Muscle layer of colon (tissue), 2 donors: ENCODE results near the gene INTS14.
"Not testable (repeated sequence)": the region's sequence is repeated elsewhere in the genome, so short reads cannot be mapped to it uniquely, and the experiment has no call there.

Experiments used
- H3K27ac ChIP-seq: one replicate; pipeline ENCODE4 v1.7.0; 2013; ENCODE audit warnings: low read depth, mild to moderate bottlenecking, low read length, moderate library complexity
- H3K27me3 ChIP-seq, 2 donors: one replicate each; pipeline ENCODE4 v1.7.0; 2013; ENCODE audit warnings: low read length in 2 of 2, mild to moderate bottlenecking in 2 of 2; ENCODE audit not compliant: insufficient read depth in 2 of 2, control insufficient read depth in 1 of 2
- H3K36me3 ChIP-seq: one replicate; pipeline ENCODE4 v1.7.0; 2013; ENCODE audit warnings: mild to moderate bottlenecking, low read length; ENCODE audit not compliant: insufficient read depth
- H3K4me1 ChIP-seq: one replicate; pipeline ENCODE4 v1.7.0; 2013; ENCODE audit warnings: mild to moderate bottlenecking, low read length; ENCODE audit not compliant: insufficient read depth
- H3K4me3 ChIP-seq, 2 donors: one replicate each; pipeline ENCODE4 v1.7.0; 2013; ENCODE audit warnings: low read length in 2 of 2, low read depth in 1 of 2, mild to moderate bottlenecking in 1 of 2, moderate library complexity in 1 of 2
- H3K9ac ChIP-seq: one replicate; pipeline ENCODE4 v1.7.0; 2013; ENCODE audit warnings: low read length
- H3K9me3 ChIP-seq: one replicate; pipeline ENCODE4 v1.7.0; 2013; ENCODE audit warnings: mild to moderate bottlenecking, low read length
- donor health status: abdominal sarcoma.
- donor health status: Adenocarcinoma of cecum.

Gene INTS14

DNA sequence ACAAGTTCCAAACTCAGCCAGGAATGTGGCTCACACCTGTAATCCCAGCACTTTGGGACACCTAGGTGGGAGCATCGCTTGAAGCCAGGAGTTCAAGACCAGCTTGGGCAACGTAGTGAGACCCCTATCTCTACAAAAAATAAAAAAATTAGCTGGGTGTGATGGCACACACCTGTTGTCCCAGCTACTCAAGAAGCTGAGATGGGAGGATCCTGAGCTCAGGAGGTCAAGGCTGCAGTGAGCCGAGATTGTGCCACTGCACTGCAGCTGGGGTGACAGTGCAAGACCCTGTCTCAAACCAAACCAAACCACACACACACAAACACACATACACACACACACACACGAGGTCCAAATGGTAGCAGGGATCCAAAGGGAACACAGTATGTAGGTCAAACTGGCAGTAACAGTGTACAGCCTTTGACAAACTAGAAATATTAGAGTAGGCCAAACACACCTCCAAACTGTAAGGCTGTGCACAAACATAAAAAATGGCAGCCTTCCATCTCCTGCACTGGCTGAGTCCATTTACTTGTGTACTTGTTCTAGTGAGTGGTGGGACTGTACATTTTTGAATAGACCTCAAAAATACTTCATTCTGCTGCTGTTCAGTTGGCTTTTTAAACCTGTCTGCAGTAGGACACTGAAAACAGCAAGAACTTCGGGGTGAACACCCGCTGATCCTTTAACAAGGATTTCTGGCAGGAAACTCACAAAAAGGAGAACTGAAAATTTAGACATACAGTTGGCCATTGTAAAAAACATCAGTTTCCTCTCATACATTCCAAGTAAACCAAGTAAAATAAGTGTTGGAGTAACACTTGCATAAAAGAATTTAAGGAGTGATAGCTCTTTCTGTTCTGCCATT, 33.6 kb downstream of the INTS14 start:
- H3K4me1 ChIP-seq = no peaks in the 10 kb centered on the region
- H3K36me3 ChIP-seq = peaks cover 39% of the 10 kb centered on the region

DNA sequence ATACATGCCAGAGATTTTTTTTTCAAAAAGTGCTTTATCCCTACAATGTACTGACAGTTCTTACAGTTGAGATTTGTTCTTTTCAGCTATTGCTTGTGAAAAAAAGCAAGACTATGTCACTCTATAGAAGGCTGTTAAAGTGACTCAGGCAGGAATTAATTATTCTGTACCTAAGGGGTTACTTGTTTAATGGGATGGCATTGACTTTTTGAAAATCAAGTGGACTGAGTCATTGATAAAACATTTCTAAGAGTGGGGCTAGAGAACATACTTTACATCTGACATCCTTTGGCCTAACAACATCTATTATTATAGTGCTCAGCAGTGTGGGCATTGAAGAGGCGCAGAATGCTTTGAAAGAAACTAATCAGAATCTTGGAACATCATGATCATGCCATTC, 34.3 kb downstream of the INTS14 start:
- Histone ChIP-seq H3K4me1 (no peaks in the 10 kb centered on the region), H3K4me3 (no peak overlapping the region), H3K27me3 (no peaks in the 10 kb centered on the region), H3K9ac (no peak overlapping the region), H3K27ac (no peak overlapping the region), H3K36me3 (peaks cover 45% of the 10 kb centered on the region), H3K9me3 (no peaks in the 10 kb centered on the region)

More for the DNA sequence above, 33.6 kb downstream of the INTS14 start:
- Histone ChIP-seq H3K27me3 (no peaks in the 10 kb centered on the region), H3K9me3 (no peaks in the 10 kb centered on the region), H3K9ac (no peak overlapping the region), H3K27ac (no peak overlapping the region), H3K4me3 (no peak overlapping the region)

DNA sequence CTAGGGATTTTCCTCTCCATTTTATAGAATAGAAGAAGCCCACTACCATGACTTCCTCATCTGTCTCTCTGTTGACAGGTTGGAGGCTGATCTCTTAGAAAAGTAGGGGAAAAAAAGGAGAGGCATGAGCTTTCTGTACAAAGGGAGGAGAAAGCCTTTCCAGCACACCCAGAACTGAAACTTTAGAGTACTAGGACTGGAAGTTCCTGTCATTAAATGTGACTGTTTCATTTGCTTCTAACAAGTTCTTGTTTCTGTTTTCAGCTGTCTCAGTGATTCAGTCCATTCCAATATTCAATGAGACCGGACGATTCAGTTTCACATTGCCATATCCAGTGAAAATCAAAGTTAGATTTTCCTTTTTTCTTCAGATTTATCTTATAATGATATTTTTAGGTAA, 39.0 kb downstream of the INTS14 start:
- Histone ChIP-seq H3K27ac (no peak overlapping the region), H3K27me3 (no peaks in the 10 kb centered on the region), H3K9ac (no peak overlapping the region), H3K36me3 (peaks cover 23% of the 10 kb centered on the region), H3K4me1 (no peaks in the 10 kb centered on the region), H3K9me3 (no peaks in the 10 kb centered on the region), H3K4me3 (no peak overlapping the region)

DNA sequence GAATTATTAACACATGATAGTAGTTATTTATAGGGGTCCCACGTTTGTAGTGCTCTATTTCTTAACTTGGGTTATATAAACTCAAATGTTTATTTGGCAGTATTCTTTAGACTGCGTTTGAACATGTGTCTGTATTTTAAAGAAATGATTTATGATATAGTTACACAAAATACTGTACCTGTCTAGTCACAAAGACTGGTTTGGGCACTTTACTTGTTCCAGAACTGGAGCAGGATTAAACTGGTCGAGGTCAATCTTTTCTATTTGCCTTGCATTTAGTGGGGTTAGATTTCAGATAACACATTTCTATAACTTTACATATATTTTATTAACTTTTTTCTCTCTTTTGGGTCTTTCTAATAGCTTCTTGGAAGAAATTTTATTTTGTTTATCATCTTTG, 41.2 kb downstream of the INTS14 start:
- H3K27me3 ChIP-seq = no peaks in the 10 kb centered on the region
- H3K9ac ChIP-seq = no peak overlapping the region
- H3K36me3 ChIP-seq = peaks cover 22% of the 10 kb centered on the region
- no peak overlapping the region for H3K27ac ChIP-seq
- no peaks in the 10 kb centered on the region for H3K9me3 ChIP-seq
- H3K4me1 ChIP-seq = no peaks in the 10 kb centered on the region
- H3K4me3 ChIP-seq = no peak overlapping the region

- Histone ChIP-seq H3K9ac (no peak overlapping the region), H3K4me1 (no peaks in the 10 kb centered on the region), H3K4me3 (no peak overlapping the region), H3K36me3 (peaks cover 53% of the 10 kb centered on the region), H3K27ac (no peak overlapping the region), H3K9me3 (no peaks in the 10 kb centered on the region), H3K27me3 (no peaks in the 10 kb centered on the region)
Measured at GRCh38 chr15:65561934-65562333, 49.0 kb downstream of the INTS14 start.

DNA sequence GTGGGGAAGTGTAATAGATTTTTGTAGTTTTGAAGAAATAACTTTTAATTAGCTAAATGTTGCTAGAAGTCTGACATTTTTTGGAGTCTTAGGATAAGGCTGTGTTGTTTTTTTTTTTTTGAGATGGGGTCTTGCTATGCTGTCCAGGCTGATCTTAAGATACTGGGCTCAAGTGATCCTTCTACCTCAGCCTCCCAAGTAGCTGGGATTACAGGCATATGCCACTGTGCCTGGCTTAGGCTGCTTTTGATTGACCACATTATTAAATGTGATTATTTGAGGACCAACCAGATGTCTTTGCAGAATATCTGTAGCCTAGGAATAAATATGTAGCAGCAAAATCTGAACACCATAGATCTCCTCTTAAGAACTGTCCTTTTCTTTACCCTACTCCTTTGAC, 51.0 kb downstream of the INTS14 start:
- Histone ChIP-seq H3K4me3 (no peak overlapping the region), H3K9me3 (no peaks in the 10 kb centered on the region), H3K4me1 (no peaks in the 10 kb centered on the region), H3K27ac (no peak overlapping the region), H3K9ac (no peak overlapping the region), H3K36me3 (peaks cover 62% of the 10 kb centered on the region), H3K27me3 (no peaks in the 10 kb centered on the region)

GRCh38 chr15:65558997-65559760, 51.8 kb downstream of the INTS14 start:
- H3K36me3 ChIP-seq = peaks cover 62% of the 10 kb centered on the region
- H3K4me3 ChIP-seq = no peak overlapping the region

DNA sequence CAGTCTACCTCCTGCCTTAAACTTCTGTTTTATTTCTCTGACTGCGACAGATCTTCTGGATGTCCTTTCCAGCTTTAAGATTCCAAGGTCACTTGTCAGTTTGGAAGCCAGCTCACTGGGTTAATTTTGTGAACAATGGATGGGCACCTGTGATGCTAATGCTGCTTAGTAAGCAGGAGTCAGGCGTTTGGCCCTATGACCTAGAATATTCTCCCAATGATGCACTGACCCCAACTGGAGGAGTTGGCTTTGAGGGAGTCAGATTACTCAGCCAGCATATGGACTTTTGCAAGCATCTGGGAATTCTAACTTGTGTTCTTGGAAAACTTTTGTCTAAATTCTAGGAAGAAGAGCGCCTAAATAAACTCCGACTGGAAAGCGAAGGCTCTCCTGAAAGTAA, 52.6 kb downstream of the INTS14 start:
- no peaks in the 10 kb centered on the region for H3K9me3 ChIP-seq
- H3K9ac ChIP-seq = no peak overlapping the region
- H3K4me1 ChIP-seq = no peaks in the 10 kb centered on the region
- no peak overlapping the region for H3K4me3 ChIP-seq
- H3K27me3 ChIP-seq = no peaks in the 10 kb centered on the region
- H3K36me3 ChIP-seq = peaks cover 56% of the 10 kb centered on the region
- H3K27ac ChIP-seq = no peak overlapping the region

More at GRCh38 chr15:65558997-65559760, 51.8 kb downstream of the INTS14 start:
- no peaks in the 10 kb centered on the region for H3K9me3 ChIP-seq
- H3K9ac ChIP-seq = no peak overlapping the region
- H3K4me1 ChIP-seq = no peaks in the 10 kb centered on the region
- no peak overlapping the region for H3K27ac ChIP-seq
- no peaks in the 10 kb centered on the region for H3K27me3 ChIP-seq

DNA sequence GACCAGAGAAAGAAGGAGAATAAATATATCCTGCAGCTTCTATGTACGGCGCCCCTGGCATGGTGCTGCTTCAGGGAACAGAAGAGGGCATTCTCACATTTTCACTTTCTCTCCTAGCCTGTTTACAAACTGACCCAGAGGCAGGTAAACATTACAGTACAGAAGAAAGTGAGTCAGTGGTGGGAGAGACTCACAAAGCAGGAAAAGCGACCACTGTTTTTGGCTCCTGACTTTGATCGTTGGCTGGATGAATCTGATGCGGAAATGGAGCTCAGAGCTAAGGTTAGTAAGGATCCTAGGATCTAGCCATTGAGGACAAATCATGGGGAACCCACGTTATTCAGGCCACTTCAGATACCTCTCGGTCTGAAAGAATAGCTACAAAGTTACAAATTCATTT, 54.3 kb downstream of the INTS14 start:
- no peaks in the 10 kb centered on the region for H3K9me3 ChIP-seq
- no peak overlapping the region for H3K9ac ChIP-seq
- no peaks in the 10 kb centered on the region for H3K4me1 ChIP-seq
- H3K4me3 ChIP-seq = no peak overlapping the region
- peaks cover 39% of the 10 kb centered on the region for H3K36me3 ChIP-seq
- no peaks in the 10 kb centered on the region for H3K27me3 ChIP-seq
- H3K27ac ChIP-seq = no peak overlapping the region

DNA sequence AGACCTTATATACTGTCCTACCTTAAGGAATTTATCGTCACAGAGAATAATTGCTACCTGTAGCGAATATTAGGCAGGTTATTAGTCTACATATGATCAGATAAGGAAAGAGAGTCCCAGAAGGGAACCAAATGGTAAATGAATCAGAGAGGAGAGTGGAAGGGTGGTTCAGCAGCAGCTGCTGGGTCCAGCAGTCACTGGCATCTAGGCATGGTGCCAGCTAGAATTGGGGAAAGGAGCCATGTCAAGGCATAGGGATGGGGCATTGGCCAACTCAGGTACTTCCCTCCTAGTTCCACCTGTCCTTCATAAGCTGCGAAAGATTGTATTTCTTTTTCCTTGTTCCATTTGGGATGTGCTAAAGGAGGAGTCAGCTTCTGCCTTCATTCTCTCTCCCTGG, 57.2 kb downstream of the INTS14 start:
- Histone ChIP-seq H3K27ac (no peak overlapping the region), H3K4me1 (no peaks in the 10 kb centered on the region), H3K9me3 (no peaks in the 10 kb centered on the region), H3K27me3 (no peaks in the 10 kb centered on the region), H3K9ac (no peak overlapping the region), H3K36me3 (peaks cover 28% of the 10 kb centered on the region), H3K4me3 (no peak overlapping the region)

- not testable (repeated sequence) for H3K27me3 ChIP-seq, H3K9ac ChIP-seq, H3K4me1 ChIP-seq, H3K4me3 ChIP-seq, H3K27ac ChIP-seq, H3K9me3 ChIP-seq
- H3K36me3 ChIP-seq = peaks cover 22% of the 10 kb centered on the region
Measured at GRCh38 chr15:65552851-65553250, 58.1 kb downstream of the INTS14 start.
